Mucosa of stomach (tissue), 1 donor: ENCODE data around the gene TST.

Source experiments
- H3K27me3 ChIP-seq: one replicate; pipeline ENCODE4 v1.7.0; 2013; ENCODE audit warnings: mild to moderate bottlenecking, low read length; ENCODE audit not compliant: control insufficient read depth, insufficient read depth
- H3K36me3 ChIP-seq: one replicate; pipeline ENCODE4 v1.7.0; 2013; ENCODE audit warnings: low read length; ENCODE audit not compliant: control insufficient read depth, insufficient read depth
- H3K4me1 ChIP-seq: one replicate; pipeline ENCODE4 v1.7.0; 2013; ENCODE audit warnings: mild to moderate bottlenecking, low read length; ENCODE audit not compliant: control insufficient read depth, insufficient read depth
- H3K4me3 ChIP-seq: one replicate; pipeline ENCODE4 v1.7.0; 2013; ENCODE audit warnings: low read length
- H3K9ac ChIP-seq: one replicate; pipeline ENCODE4 v1.7.0; 2013; ENCODE audit warnings: mild to moderate bottlenecking, low read length, moderate library complexity
- H3K9me3 ChIP-seq: one replicate; pipeline ENCODE4 v1.7.0; 2013; ENCODE audit warnings: mild to moderate bottlenecking, low read length, moderate library complexity; ENCODE audit not compliant: control insufficient read depth
- donor health status: Pancreatic carcinoma.

Gene TST

GRCh38 chr22:37051391-37052385 is 32.4 kb upstream of the TST start, which contains the start of gene KCTD17:
Gene KCTD17, plus strand, starts transcription at chr22:37051742. Its CDS starts 19 bp downstream, at chr22:37051761.
- Histone ChIP-seq H3K9me3 (no peaks in the 10 kb centered on the region), H3K4me3 (no peak within 1 kb of the TSS), H3K27me3 (no peaks in the 10 kb centered on the region), H3K36me3 (no peaks in the 10 kb centered on the region), H3K4me1 (peaks cover 24% of the 10 kb centered on the region), H3K9ac (peak within 1 kb of the TSS; percentile 37)

- Histone ChIP-seq H3K9ac (no peak overlapping the region), H3K27me3 (no peaks in the 10 kb centered on the region), H3K36me3 (no peaks in the 10 kb centered on the region), H3K9me3 (no peaks in the 10 kb centered on the region), H3K4me3 (no peak overlapping the region), H3K4me1 (peaks cover 24% of the 10 kb centered on the region)
Observed at GRCh38 chr22:37050913-37051312, 31.7 kb upstream of the TST start.

GRCh38 chr22:37049224-37049623 is 30.0 kb upstream of the TST start:
- Histone ChIP-seq H3K27me3 (no peaks in the 10 kb centered on the region), H3K4me1 (peaks cover 32% of the 10 kb centered on the region), H3K9ac (no peak overlapping the region), H3K4me3 (no peak overlapping the region), H3K36me3 (no peaks in the 10 kb centered on the region), H3K9me3 (no peaks in the 10 kb centered on the region)

DNA sequence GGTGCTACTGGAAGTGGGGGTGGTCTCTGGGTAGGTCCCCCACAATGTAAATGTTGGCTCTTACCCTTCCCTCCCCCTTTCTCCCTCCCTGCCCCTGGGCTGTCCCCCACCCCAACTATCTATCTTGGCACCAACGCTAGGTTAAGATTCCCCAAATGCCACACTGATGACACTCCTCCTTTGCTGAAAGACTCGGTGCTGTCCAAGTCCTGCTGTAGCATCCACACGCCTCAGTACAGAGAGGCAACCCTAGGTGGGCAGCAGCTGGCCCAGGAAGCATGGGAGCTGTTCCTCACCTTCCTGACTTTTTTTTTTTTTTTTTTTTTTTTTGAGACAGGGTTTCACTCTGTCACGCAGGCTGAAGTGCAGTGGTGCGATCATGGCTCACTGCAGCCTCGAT is 28.9 kb upstream of the TST start:
- no peaks in the 10 kb centered on the region for H3K9me3 ChIP-seq
- H3K36me3 ChIP-seq = no peaks in the 10 kb centered on the region
- no peaks in the 10 kb centered on the region for H3K27me3 ChIP-seq
- peaks cover 32% of the 10 kb centered on the region for H3K4me1 ChIP-seq
- H3K9ac ChIP-seq = no peak overlapping the region
- no peak overlapping the region for H3K4me3 ChIP-seq

- no peak overlapping the region for H3K9ac ChIP-seq
- H3K36me3 ChIP-seq = no peaks in the 10 kb centered on the region
- H3K4me3 ChIP-seq = no peak overlapping the region
- H3K4me1 ChIP-seq = peaks cover 31% of the 10 kb centered on the region
- no peaks in the 10 kb centered on the region for H3K9me3 ChIP-seq
- H3K27me3 ChIP-seq = no peaks in the 10 kb centered on the region
Observed at GRCh38 chr22:37047006-37047405, 27.8 kb upstream of the TST start.

- Histone ChIP-seq H3K9ac (no peak overlapping the region), H3K4me1 (peaks cover 27% of the 10 kb centered on the region)
Observed at GRCh38 chr22:37046589-37046988, 27.3 kb upstream of the TST start.

DNA sequence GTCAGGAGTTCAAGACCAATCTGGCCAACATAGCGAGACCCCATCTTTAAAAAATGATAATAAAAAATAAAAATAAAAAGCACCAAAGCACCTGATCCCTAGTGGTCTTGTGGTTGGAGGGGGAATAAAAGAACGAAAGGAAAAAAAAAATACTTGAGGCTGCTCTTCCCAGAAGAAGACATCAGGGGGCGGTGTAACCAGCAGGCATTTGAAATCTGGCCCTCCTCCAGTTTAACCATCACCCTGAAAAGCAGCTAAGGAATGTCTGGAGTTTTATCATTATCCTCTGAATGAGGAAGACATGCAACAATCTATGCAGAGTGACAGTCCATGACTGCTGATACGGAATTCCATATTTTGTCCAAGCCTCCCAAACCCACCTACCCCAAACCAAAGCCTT is 26.7 kb upstream of the TST start:
- Histone ChIP-seq H3K36me3 (no peaks in the 10 kb centered on the region), H3K27me3 (no peaks in the 10 kb centered on the region), H3K9me3 (no peaks in the 10 kb centered on the region), H3K4me1 (peaks cover 28% of the 10 kb centered on the region), H3K9ac (no peak overlapping the region), H3K4me3 (no peak overlapping the region)

More at GRCh38 chr22:37046589-37046988, 27.3 kb upstream of the TST start:
- no peaks in the 10 kb centered on the region for H3K36me3 ChIP-seq
- no peaks in the 10 kb centered on the region for H3K27me3 ChIP-seq
- H3K9me3 ChIP-seq = no peaks in the 10 kb centered on the region
- no peak overlapping the region for H3K4me3 ChIP-seq

DNA sequence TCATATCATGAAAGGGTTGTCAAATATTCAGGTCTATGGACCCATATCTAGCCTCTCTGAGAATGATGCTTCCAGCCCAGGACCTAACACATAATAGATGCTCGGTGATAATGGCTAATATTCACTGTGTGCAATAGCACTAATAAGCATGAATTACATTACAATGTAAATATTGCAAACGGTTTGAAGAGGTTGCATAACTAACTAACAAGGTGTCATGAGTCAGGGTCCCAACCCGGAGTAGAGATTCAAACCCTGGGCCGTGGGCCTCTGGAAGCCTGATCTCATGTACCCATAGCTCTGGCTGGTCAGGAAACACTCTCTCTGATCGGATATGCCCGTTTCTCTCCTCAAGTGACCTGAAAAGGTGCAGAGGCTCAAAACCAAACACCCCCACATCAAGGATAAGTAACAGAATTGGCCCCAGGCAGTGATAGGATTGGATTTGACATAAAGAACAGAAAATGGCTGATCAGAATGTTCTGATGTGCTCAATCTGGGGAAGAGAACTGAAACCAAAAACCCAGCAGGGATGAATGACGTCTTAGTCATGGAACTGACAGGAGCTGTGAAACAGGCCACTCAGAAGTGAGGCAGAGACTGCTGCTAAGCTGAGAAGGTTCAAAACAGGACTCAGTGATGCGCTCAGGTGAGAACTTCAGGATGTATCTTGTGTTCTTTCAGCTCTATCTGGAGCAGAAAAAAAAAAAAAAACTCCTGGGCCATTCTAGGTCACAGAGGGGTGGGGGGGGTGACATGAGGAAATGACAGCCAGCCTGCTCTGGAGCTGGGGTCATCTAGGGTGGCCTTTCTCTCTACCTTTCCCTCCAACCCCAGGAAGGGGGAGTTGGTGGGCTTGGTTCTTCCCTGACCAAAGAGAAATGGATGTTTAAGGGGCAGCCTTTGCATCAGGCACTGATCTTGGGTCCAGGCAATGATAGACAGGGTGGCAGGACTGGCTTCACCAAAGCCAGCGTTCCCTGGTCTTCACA is 25.7 kb upstream of the TST start:
- no peak overlapping the region for H3K4me3 ChIP-seq
- no peaks in the 10 kb centered on the region for H3K9me3 ChIP-seq
- H3K27me3 ChIP-seq = no peaks in the 10 kb centered on the region
- peaks cover 36% of the 10 kb centered on the region for H3K4me1 ChIP-seq
- no peak overlapping the region for H3K9ac ChIP-seq
- no peaks in the 10 kb centered on the region for H3K36me3 ChIP-seq

DNA sequence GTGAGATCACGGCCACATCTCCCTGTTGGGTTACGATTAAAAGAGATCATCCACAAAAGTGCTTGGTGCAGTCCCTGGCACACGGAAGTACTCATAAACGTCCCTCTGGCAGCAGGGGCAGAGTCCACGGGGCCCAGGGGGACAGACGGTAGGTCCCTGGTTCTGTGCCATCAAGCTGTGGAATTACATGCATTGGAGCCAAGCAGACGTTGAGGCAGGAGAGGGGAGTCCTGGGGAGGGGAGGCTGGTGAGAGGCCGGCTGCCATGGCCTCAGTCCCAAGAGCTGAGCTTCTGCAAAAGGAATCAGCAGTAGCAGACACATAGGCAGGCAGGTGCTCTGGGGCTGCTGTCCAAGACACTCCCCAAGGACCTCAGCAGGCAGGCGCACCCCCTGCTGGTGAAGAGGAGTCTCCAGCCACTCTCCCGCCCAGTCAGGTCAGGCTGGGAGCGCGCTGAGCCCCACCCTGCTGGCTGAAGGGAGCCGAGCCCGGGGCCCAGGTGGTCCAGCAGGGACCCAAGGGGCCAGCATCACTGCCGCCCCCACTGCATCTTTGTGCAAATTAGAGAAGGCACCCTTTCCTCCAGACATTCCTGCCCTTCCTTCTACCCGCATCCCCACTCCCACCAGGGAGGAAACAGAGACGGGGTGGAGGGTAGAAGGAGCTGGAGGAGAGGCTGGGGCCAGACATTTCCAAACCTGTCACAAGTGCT is 24.7 kb upstream of the TST start:
- H3K9ac ChIP-seq = peak overlapping the region; percentile 3
- no peak overlapping the region for H3K4me3 ChIP-seq
- H3K4me1 ChIP-seq = peaks cover 36% of the 10 kb centered on the region
- no peaks in the 10 kb centered on the region for H3K36me3 ChIP-seq
- H3K9me3 ChIP-seq = no peaks in the 10 kb centered on the region
- H3K27me3 ChIP-seq = no peaks in the 10 kb centered on the region

- peaks cover 36% of the 10 kb centered on the region for H3K4me1 ChIP-seq
- H3K36me3 ChIP-seq = no peaks in the 10 kb centered on the region
- H3K4me3 ChIP-seq = no peak overlapping the region
- peak overlapping the region; percentile 3 for H3K9ac ChIP-seq
- no peaks in the 10 kb centered on the region for H3K9me3 ChIP-seq
- no peaks in the 10 kb centered on the region for H3K27me3 ChIP-seq
Observed at GRCh38 chr22:37043209-37043827, 24.1 kb upstream of the TST start.

DNA sequence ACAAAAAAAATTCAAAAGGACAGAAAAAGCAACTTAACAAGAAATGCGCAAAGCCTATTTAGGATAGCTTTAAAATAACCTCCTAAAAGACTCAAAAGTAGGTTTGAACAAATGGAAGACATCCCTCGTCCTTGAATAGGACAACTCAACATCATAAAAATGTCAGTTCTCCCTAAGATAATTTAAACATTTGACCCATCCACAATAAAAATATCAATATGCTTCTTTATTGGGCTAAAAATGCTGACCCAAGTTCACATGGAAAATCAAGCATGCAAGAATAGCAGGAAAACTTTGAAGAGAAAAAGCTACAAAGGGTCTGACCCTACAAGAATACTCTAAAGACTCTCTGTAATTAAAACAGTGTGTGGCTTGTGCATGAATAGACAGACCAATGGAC is 20.2 kb upstream of the TST start:
- H3K27me3 ChIP-seq = peaks cover 3% of the 10 kb centered on the region
- H3K9ac ChIP-seq = no peak overlapping the region
- no peak overlapping the region for H3K4me3 ChIP-seq
- no peaks in the 10 kb centered on the region for H3K9me3 ChIP-seq
- no peaks in the 10 kb centered on the region for H3K36me3 ChIP-seq
- H3K4me1 ChIP-seq = peaks cover 40% of the 10 kb centered on the region
